ENCODE results near the gene SGCD.

DNA sequence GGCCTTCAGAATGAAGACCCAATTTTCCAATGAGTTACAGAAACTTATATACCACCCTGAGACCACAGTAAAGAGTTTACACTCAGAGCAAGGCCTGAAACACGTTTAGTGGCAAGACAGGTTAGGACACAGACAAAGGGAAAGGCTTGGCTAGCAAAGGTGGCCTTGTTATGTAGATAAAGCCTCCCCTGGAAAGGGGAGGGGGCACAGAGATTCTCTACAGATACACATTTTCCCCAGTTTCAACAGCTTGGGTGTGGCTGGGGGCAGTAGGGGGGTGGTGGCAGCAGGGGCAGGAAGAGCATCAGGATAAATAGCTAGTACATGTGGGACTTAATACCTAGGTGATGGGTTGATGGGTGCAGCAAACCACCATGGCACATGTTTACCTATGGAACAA, 471.2 kb downstream of the SGCD start:
- no peak for TF ChIP-seq POLR2A (IDR thresholded peaks at IDR 0.05)
- TF ChIP-seq, protein P1, sequence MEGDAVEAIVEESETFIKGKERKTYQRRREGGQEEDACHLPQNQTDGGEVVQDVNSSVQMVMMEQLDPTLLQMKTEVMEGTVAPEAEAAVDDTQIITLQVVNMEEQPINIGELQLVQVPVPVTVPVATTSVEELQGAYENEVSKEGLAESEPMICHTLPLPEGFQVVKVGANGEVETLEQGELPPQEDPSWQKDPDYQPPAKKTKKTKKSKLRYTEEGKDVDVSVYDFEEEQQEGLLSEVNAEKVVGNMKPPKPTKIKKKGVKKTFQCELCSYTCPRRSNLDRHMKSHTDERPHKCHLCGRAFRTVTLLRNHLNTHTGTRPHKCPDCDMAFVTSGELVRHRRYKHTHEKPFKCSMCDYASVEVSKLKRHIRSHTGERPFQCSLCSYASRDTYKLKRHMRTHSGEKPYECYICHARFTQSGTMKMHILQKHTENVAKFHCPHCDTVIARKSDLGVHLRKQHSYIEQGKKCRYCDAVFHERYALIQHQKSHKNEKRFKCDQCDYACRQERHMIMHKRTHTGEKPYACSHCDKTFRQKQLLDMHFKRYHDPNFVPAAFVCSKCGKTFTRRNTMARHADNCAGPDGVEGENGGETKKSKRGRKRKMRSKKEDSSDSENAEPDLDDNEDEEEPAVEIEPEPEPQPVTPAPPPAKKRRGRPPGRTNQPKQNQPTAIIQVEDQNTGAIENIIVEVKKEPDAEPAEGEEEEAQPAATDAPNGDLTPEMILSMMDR (IDR thresholded peaks at IDR 0.05), result no peak
